Neuronal stem cell (in vitro differentiated cells): ENCODE measurements around the gene SPRED1.

Source experiments
- DNase-seq: peaks from one replicate; pipeline ENCODE4 v3.0.0-alpha.2; 2013; ENCODE audit warnings: low spot score
- H2AFZ ChIP-seq: one replicate; pipeline ENCODE4 v1.6.1; 2013; ENCODE audit warnings: mild to moderate bottlenecking, low read length, inconsistent platforms
- H2AK5ac ChIP-seq: 2 replicates; pipeline ENCODE4 v1.6.1; 2013; ENCODE audit warnings: low read depth, mild to moderate bottlenecking, inconsistent platforms, low read length, moderate library complexity, mixed read lengths
- H2BK120ac ChIP-seq: 2 replicates; pipeline ENCODE4 v1.6.1; 2013; ENCODE audit warnings: low read depth, mild to moderate bottlenecking, inconsistent platforms, low read length, moderate library complexity, mixed read lengths
- H2BK12ac ChIP-seq: one replicate; pipeline ENCODE4 v1.6.1; 2013; ENCODE audit warnings: low read length, inconsistent platforms
- H2BK15ac ChIP-seq: 2 replicates; pipeline ENCODE4 v1.6.1; 2013; ENCODE audit warnings: mild to moderate bottlenecking, low read length, inconsistent platforms, mixed read lengths
- H2BK5ac ChIP-seq: one replicate; pipeline ENCODE4 v1.6.1; 2013; ENCODE audit warnings: inconsistent platforms, mild to moderate bottlenecking, low read length, moderate library complexity
- H3K14ac ChIP-seq: one replicate; pipeline ENCODE4 v1.6.1; 2013; ENCODE audit warnings: low read length, inconsistent platforms
- H3K18ac ChIP-seq: 2 replicates; pipeline ENCODE4 v1.6.1; 2013; ENCODE audit warnings: low read length, inconsistent platforms
- H3K23ac ChIP-seq: 2 replicates; pipeline ENCODE4 v1.6.1; 2013; ENCODE audit warnings: low read depth, mild to moderate bottlenecking, mixed read lengths, low read length, inconsistent platforms; ENCODE audit not compliant: poor library complexity
- H3K27ac ChIP-seq: replicated peaks from 3 replicates; pipeline ENCODE4 v1.5.1; 2013; ENCODE audit warnings: low read length, inconsistent platforms
- H3K27me3 ChIP-seq, 3 experiments: 2 replicates each; pipeline ENCODE4 v1.6.1; 2013; ENCODE audit warnings: low read length in 3 of 3, mild to moderate bottlenecking in 2 of 3, inconsistent platforms in 1 of 3, low read depth in 1 of 3, mixed read lengths in 1 of 3, moderate library complexity in 1 of 3; ENCODE audit not compliant: control insufficient read depth in 3 of 3, insufficient read depth in 3 of 3
- H3K36me3 ChIP-seq, 2 donors: replicated peaks in 1 of 2; 2 replicates each; pipeline ENCODE4 v1.6.1; 2013; ENCODE audit warnings: low read length in 2 of 2; ENCODE audit not compliant: control insufficient read depth in 2 of 2, insufficient read depth in 2 of 2
- H3K4ac ChIP-seq: 2 replicates; pipeline ENCODE4 v1.6.1; 2013; ENCODE audit warnings: inconsistent platforms, mild to moderate bottlenecking, low read length, moderate library complexity
- H3K4me1 ChIP-seq, 2 donors: 1 replicate in 1 of 2; 2 replicates in 1 of 2; pipeline ENCODE4 v1.6.1; 2013; ENCODE audit warnings: low read length in 2 of 2, low read depth in 1 of 2; ENCODE audit not compliant: control insufficient read depth in 2 of 2, insufficient read depth in 1 of 2
- H3K4me2 ChIP-seq: one replicate; pipeline ENCODE4 v1.6.1; 2013; ENCODE audit warnings: mild to moderate bottlenecking, low read length, inconsistent platforms; ENCODE audit not compliant: insufficient read depth, poor library complexity, severe bottlenecking
- H3K4me3 ChIP-seq, 2 donors: 2 replicates each; pipeline ENCODE4 v1.5.1; 2013; ENCODE audit warnings: low read length in 2 of 2, mild to moderate bottlenecking in 2 of 2, inconsistent platforms in 1 of 2, moderate library complexity in 1 of 2
- H3K79me1 ChIP-seq: one replicate; pipeline ENCODE4 v1.6.1; 2013; ENCODE audit warnings: low read depth, mild to moderate bottlenecking, inconsistent platforms, low read length, moderate library complexity
- H3K9ac ChIP-seq: one replicate; pipeline ENCODE4 v1.6.1; 2013; ENCODE audit warnings: mild to moderate bottlenecking, low read depth, low read length, inconsistent platforms; ENCODE audit not compliant: poor library complexity
- H3K9me3 ChIP-seq, 2 donors: replicated peaks in 1 of 2; 2 replicates each; pipeline versions ENCODE3 to v1.6.1; 2013; ENCODE audit warnings: low read length in 2 of 2, mild to moderate bottlenecking in 2 of 2, inconsistent platforms in 1 of 2, low read depth in 1 of 2, mixed read lengths in 1 of 2, moderate library complexity in 1 of 2; ENCODE audit not compliant: control insufficient read depth in 2 of 2, insufficient read depth in 1 of 2
- H4K8ac ChIP-seq: one replicate; pipeline ENCODE4 v1.6.1; 2013; ENCODE audit warnings: low read depth, mild to moderate bottlenecking, inconsistent platforms, low read length, moderate library complexity
- H4K91ac ChIP-seq: one replicate; pipeline ENCODE4 v1.6.1; 2013; ENCODE audit warnings: low read length, low read depth, mild to moderate bottlenecking, inconsistent platforms; ENCODE audit not compliant: poor library complexity
- WGBS, 2 donors: extraction: QIAGEN DNeasy Blood & Tissue Kit; methylation state at CpG; one replicate each; pipeline ENCODE4 v1.1.7; 2013; ENCODE audit warnings: missing lambda C conversion rate in 2 of 2, mixed read lengths in 1 of 2; ENCODE audit not compliant: insufficient read length in 2 of 2, insufficient replicate concordance in 1 of 2; ENCODE audit errors: extremely low coverage in 2 of 2; 5-methylcytosine and 5-hydroxymethylcytosine counted together

Gene SPRED1

DNA sequence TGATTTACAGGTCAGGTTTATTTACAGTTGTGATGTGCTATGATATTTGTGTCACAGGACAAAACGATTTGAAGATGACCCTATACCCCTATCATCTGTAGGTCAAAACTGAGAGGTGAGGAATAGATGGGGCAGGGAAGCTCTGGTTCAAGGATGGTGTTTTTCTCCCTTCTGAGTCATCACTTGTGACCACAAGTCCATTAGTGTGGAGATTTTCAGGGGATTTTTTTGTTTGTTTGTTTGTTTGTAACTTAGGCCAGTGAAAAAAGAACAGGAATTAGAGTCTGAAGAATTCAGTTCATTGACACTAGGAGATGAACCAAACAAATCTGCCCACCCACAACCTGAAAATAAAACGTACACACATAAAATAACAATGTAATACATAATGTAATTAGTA lies 138.6 kb downstream of the SPRED1 start:
- H3K23ac ChIP-seq, result no peak overlapping the region
- H3K4me3 ChIP-seq, result no peak overlapping the region
- no peak overlapping the region for H2BK120ac ChIP-seq
- peaks cover 0 to 2% of the 10 kb centered on the region in 2 donors for H3K9me3 ChIP-seq
- H2BK15ac ChIP-seq, result no peak overlapping the region
- no peak overlapping the region for H3K4me2 ChIP-seq
- H3K4ac ChIP-seq, result no peak overlapping the region
- no peaks in the 10 kb centered on the region for H3K27me3 ChIP-seq
- H2BK5ac ChIP-seq, result no peak overlapping the region
- WGBS, 2 donors, result no CpG with 5 or more reads among the region's 2 CpGs
- no peak overlapping the region for H3K18ac ChIP-seq
- H4K91ac ChIP-seq, result no peak overlapping the region
- no peak overlapping the region for H4K8ac ChIP-seq
- H3K4me1 ChIP-seq, result no peaks in the 10 kb centered on the region
- no peak for DNase-seq
- H3K79me1 ChIP-seq, result no peaks in the 10 kb centered on the region
- H3K14ac ChIP-seq, result no peak overlapping the region
- H2AK5ac ChIP-seq, result no peak overlapping the region
- no peak overlapping the region for H3K9ac ChIP-seq
- H2BK12ac ChIP-seq, result no peak overlapping the region
- H2AFZ ChIP-seq, result no peak overlapping the region
- H3K36me3 ChIP-seq, result no peaks in the 10 kb centered on the region
- H3K27ac ChIP-seq, result no peak overlapping the region

DNA sequence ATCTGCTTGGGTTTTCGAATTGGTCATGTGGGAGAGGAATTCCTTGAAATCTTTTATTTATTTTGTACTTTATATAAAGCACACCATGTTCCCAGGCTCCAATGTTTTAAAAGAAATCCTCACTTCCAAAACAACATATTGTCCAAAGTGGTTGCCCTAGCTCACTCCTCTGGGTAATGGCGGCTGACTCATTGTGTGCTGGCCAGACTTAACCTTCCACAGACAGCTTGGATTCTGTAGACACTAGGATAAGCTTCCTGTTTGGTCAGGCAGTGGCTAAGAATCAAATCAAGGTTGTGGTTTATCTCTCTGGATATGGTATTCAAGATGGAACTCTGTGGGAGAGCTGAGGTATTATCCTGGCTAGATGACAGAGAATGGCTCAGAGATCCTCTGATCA lies 145.5 kb downstream of the SPRED1 start:
- Histone ChIP-seq H3K23ac (no peak overlapping the region), H3K27ac (no peak overlapping the region), H3K27me3 (no peaks in the 10 kb centered on the region), H3K4me2 (no peak overlapping the region), H3K4ac (no peak overlapping the region), H3K4me3 (no peak overlapping the region), H2AFZ (no peak overlapping the region), H2BK15ac (no peak overlapping the region), H2BK120ac (no peak overlapping the region), H4K91ac (no peak overlapping the region), H3K18ac (no peak overlapping the region), H3K14ac (no peak overlapping the region), H4K8ac (no peak overlapping the region), H3K4me1 (peaks cover 3 to 5% of the 10 kb centered on the region in 2 donors), H3K9me3 (no peaks in the 10 kb centered on the region), H3K79me1 (no peaks in the 10 kb centered on the region), H3K9ac (no peak overlapping the region), H3K36me3 (no peaks in the 10 kb centered on the region), H2AK5ac (no peak overlapping the region), H2BK12ac (no peak overlapping the region), H2BK5ac (no peak overlapping the region)
- DNase-seq, result no peak
- no CpG with 5 or more reads among the region's 2 CpGs for WGBS, 2 donors

DNA sequence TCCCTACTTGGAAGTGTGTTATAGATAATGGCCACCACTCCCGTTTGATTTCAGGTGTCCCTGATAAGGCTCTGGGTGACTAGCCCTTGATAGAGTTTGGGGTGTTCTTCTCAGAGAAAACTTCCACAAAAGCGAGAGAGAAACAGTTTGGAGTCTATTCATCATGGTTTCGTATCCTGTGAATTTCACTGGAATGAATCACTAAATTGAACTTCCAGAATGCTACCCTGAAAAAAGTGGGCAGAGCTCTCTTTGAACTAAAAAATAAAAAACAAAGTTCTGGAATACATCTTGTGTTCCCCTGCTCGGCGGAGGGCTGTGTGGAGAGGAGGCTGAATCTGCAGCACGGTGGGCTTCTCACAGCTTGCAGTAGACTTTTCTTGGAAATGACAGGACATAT lies 148.5 kb downstream of the SPRED1 start:
- no peaks in the 10 kb centered on the region for H3K27me3 ChIP-seq

DNA sequence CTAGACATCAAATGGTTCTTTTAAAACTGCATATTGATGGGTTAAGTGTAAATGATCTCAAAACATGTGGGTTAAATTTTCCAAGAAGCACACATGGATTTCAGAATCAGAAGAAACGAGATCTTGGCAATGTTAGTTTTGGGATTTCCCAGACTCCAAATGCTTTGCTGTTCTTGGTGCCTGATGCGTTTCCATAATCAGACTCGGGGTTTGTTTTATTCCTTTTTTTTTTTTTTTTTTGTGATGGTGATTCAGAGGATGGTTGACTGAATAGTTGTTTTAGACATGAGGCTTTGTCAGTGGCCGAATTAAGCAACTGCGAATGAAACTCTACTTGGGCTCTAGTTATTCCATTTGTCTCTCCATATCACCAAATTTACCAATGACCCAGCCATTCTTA lies 149.1 kb downstream of the SPRED1 start:
- Histone ChIP-seq H2AFZ (no peak overlapping the region), H2BK15ac (no peak overlapping the region), H4K91ac (no peak overlapping the region), H2BK12ac (no peak overlapping the region), H3K9me3 (no peaks in the 10 kb centered on the region), H3K14ac (no peak overlapping the region), H2BK120ac (no peak overlapping the region), H3K36me3 (no peaks in the 10 kb centered on the region), H2AK5ac (no peak overlapping the region), H3K4ac (no peak overlapping the region), H3K9ac (no peak overlapping the region), H3K18ac (no peak overlapping the region), H2BK5ac (no peak overlapping the region), H3K4me3 (no peak overlapping the region), H3K27ac (no peak overlapping the region), H3K4me1 (peaks cover 3 to 5% of the 10 kb centered on the region in 2 donors), H3K79me1 (no peaks in the 10 kb centered on the region), H3K4me2 (no peak overlapping the region), H4K8ac (no peak overlapping the region), H3K27me3 (no peaks in the 10 kb centered on the region), H3K23ac (no peak overlapping the region)
- WGBS, 2 donors, result no CpG with 5 or more reads among the region's 5 CpGs
- no peak for DNase-seq

More for the DNA sequence above, 148.5 kb downstream of the SPRED1 start:
- H3K4me3 ChIP-seq, result no peak overlapping the region
- H3K9me3 ChIP-seq, result no peaks in the 10 kb centered on the region
- DNase-seq, result no peak
- H3K18ac ChIP-seq, result no peak overlapping the region
- no peak overlapping the region for H2AFZ ChIP-seq
- no peak overlapping the region for H2BK12ac ChIP-seq
- H2BK15ac ChIP-seq, result no peak overlapping the region
- H3K23ac ChIP-seq, result no peak overlapping the region
- H3K4me1 ChIP-seq, result peaks cover 3 to 5% of the 10 kb centered on the region in 2 donors
- no CpG with 5 or more reads among the region's 6 CpGs for WGBS, 2 donors
- no peaks in the 10 kb centered on the region for H3K79me1 ChIP-seq
- H3K4me2 ChIP-seq, result no peak overlapping the region
- H4K8ac ChIP-seq, result no peak overlapping the region
- no peak overlapping the region for H2BK120ac ChIP-seq
- no peaks in the 10 kb centered on the region for H3K36me3 ChIP-seq
- H2AK5ac ChIP-seq, result no peak overlapping the region
- no peak overlapping the region for H3K14ac ChIP-seq
- no peak overlapping the region for H3K9ac ChIP-seq
- no peak overlapping the region for H3K27ac ChIP-seq
- H4K91ac ChIP-seq, result no peak overlapping the region
- no peak overlapping the region for H2BK5ac ChIP-seq
- no peak overlapping the region for H3K4ac ChIP-seq
